HTR-8/SVneo (cell line): ENCODE results near the gene OXT.
"Not testable (repeated sequence)": the region's sequence is repeated elsewhere in the genome, so short reads cannot be mapped to it uniquely, and the experiment has no call there.

Experiments
- DNase-seq: peaks from one replicate; pipeline ENCODE4 v3.0.0; 2011; ENCODE audit warnings: low spot score, mixed read lengths; ENCODE audit not compliant: insufficient read length
- FAIRE-seq: peaks from 2 replicates; lab custom pipeline; 2011; peaks lifted over from hg19 to GRCh38; lab: Jason Lieb, UNC

The OXT gene

GRCh38 chr20:3047486-3048419 is 23.7 kb upstream of the OXT start:
- DNase-seq = no peak
- no peak for FAIRE-seq

GRCh38 chr20:3051385-3052019 is 19.9 kb upstream of the OXT start:
- no peak for DNase-seq
- FAIRE-seq = no peak

DNA sequence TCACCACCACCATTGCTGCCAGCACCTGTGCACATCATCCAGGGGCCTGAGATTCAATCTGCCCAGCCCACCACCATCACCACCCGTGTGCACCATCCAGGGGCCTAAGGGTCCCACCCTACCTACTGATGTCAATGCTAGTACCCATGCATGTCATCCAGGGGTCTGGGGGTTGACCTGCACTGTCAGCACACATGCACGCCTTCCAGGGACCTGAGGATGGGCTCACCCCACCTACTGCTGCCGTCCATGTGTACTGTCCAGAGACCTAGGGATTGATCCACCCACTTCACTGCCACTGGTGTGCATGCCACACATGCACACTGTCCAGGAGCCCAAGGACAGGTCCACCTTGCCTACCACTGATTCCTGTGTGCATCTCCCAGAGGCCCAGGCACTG is 11.9 kb upstream of the OXT start:
- no peak for FAIRE-seq
- DNase-seq = no peak

GRCh38 chr20:3064119-3064518 is 7.3 kb upstream of the OXT start:
- not testable (repeated sequence) for FAIRE-seq, DNase-seq

DNA sequence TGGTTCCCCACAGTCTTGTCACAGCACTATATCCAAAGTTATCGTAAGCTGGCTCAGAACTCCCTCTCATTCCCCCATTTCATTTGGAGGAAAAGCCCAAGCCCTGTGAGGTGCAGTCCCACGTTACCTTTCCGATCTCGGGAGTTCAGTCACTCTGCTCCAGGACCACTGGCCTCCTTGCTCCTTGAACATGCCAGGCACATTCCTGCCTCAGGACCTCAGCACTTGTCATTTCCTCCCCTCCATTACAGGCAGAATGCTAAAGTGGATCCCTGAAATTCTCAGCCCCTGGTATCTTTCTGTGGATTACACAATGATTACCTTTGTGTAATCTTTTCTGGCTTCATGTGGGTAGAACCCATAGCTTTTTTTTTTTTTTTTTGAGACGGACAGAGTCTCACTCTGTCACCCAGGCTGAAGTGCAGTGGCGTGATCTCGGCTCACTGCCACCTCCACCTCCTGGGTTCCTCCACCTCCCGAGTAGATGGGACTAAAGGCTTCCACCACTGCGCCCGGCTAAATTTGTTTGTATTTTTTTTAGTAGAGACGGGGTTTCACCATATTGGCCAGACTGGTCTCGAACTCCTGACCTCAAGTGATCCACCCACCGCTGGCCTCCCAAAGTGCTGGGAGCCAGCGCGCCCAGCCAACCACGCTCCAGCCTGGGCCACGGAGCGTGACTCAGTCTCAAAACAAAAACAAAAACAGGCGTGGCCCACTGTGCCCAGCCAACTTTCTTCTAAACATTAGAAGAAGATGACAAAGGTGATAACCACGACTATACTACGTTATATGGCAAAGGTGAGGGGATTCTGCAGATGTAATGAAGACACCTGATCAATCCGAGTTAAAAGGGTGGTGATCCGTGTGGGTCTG is 4.0 kb upstream of the OXT start:
- DNase-seq (no peak), FAIRE-seq (peak; percentile 36)

DNA sequence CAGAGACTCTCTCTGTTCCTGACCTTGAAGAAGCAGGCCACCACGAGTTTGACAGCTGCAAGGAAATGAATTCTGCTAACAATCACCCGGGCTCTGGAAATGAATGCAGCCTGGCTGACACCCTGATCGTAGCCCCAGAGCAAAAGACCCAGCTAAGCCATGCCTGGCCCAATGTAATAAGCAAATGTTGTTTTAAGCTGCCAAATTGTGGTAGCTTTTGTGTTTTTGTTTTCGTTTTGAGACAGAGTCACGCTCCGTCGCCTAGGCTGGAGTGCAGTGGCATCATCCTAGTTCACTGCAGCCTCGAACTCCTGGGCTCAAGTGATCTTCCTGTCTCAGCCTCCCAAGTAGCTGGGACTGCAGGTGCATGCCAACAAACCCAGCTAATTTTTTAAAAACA is 3.3 kb upstream of the OXT start:
- no peak for DNase-seq
- FAIRE-seq = no peak

DNA sequence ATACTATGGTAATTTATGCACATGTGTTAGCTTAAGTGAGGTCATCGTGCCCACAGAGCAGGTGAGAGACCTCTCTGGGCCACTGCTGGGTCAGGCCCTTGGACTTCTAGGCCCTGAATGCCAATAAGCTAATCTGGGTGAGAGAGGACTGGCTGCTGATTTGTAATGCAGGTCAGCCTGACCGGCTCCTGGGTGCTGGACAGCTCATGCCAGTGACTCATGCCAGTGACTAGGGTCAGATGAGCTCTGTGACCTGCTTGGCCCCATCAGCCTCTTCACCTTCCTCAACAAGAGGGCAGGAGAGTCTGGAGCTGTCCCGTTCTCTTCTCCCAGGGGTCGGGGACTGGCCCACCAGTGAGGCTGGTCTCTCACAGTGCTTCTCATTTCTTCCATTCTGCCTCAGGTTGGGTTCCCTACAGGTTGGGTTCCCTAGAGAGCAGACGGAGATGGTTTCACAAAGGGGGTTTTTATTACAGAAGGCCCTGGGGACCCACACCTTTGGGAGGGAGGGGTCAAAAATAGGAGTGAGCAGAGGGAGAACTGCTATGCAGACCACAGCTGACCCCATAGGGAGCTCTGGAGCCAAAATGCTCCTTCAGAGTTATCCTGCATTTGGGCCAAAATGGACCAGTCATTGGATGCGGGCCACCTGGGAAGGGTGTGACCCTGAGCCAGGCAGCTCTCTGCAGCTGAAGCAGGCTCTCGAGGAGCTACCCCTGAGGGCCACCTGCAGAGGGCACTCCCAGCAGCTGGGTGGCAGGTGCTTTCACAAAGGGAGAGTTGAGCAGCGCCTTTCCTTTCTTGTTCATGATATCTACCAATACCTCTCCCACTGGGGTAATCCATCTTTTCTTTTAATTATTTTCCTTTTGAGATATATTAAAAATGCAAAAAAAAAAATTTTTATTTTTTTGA is 2.2 kb upstream of the OXT start:
- FAIRE-seq (no peak), DNase-seq (no peak)

- FAIRE-seq (no peak), DNase-seq (no peak)
Measured at GRCh38 chr20:3070725-3071124, 695 bp upstream of the OXT start.

DNA sequence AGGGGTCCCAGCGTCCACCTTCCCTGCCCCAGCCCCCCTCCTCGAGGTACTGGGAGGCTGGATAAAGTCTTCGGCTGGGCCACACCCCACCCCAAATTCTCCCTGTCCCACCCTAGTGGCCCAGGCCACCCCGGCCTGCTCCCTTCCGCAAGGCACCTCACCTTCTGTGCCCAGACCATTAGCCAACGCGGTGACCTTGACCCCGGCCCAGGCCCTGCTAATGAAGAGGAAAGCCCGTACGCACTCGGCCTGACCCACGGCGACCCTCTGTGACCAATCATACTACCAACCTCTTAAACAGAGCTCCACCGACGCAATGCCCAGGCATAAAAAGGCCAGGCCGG is 182 bp upstream of the OXT start:
- no peak for FAIRE-seq

DNA sequence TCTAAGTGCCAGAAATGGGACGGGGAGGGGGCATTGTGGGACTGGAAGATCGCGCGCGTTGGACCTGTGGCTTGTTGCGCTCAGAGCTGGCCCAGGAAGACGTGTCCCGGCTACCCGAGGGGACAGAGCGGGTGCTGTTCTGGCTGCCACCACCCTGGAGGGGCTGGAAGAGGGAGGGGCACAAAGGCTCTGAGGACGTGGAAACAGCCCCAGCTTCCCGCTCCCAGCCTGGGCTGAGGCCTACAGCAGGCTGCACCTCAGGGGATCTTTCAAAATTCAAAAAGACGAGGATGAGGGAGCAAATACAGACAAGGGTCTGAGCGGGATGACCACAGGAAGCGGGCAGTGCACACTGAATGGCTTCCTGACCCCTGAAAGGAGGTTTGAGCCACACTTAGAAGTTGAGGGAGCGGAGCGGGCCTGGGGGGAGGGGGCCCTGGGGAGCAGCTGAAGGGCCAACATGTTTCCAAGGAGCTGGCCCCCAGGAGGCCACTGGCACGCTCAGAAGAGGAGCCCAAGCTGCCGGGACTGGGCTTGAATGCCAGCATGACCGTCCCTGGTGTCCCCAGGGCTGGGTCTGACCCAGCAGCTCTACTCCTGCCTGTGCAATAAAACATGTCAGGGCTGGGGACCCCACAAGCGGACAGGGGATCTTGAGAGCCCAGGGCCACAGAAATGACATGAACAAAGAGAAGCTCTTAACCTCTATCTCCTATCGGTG is 1.3 kb downstream of the OXT start:
- FAIRE-seq (no peak), DNase-seq (no peak)

More for the DNA sequence above, 182 bp upstream of the OXT start:
- no peak for DNase-seq

DNA sequence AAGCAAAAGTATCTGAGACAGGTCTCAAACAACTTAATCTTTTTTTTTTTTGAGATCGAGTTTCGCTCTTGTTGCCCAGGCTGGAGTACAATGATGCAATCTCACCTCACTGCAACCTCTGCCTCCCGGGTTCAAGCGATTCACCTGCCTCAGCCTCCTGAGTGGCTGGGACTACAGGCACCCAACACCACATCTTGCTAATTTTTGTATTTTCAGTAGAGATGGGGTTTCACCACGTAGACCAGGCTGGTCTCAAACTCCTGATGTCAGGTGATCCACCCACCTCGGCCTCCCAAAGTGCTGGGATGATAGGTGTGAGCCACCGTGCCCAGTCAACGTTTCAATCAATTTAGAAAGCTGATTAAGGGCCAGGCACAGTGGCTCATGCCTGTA is 1.8 kb downstream of the OXT start:
- DNase-seq, FAIRE-seq: not testable (repeated sequence)

GRCh38 chr20:3074812-3075211 is 3.4 kb downstream of the OXT start:
- no peak for FAIRE-seq
- DNase-seq = no peak

DNA sequence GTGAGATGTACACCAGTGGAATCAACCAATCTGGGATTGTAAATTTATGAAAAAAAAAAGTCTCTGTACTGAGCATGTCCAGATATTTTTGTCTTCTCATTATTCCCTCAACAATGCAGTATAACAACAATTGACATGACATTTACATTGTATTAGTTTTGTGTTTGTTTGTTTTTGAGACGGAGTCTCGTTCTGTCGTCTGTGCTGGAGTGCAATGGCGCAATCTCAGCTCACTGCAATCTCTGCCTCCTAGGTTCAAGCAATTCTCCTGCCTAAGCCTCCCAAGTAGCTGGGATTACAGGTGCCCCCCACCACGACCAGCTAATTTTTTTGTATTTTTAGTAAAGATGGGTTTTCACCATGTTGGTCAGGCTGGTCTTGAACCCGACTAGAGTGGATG is 3.9 kb downstream of the OXT start:
- FAIRE-seq, DNase-seq: not testable (repeated sequence)

GRCh38 chr20:3077618-3078134 is 6.3 kb downstream of the OXT start:
- FAIRE-seq (peak; percentile 48), DNase-seq (no peak)

DNA sequence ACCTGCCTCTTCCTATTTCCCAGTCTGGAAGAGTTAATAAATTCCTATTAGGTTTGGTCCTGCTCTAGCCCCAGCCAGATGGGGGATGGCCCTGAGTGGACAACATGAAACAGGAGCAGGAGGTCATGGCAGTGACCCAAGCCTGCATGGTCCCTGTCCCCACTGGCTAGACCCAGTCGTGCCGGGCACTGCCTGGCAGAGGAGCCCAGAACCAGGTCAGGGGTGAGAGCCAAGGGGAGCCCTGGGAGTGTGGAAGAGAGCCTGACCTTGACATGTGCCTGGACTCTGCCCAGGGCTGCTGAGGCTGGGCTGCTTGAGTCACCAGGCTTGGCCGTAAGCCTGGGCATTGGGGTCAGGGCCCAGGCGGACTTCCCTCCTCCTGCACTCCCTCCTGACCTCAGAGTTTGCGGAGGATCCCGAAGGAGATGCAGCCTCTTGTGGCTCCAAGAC is 9.5 kb downstream of the OXT start:
- DNase-seq (peak; percentile 79), FAIRE-seq (no peak)

DNA sequence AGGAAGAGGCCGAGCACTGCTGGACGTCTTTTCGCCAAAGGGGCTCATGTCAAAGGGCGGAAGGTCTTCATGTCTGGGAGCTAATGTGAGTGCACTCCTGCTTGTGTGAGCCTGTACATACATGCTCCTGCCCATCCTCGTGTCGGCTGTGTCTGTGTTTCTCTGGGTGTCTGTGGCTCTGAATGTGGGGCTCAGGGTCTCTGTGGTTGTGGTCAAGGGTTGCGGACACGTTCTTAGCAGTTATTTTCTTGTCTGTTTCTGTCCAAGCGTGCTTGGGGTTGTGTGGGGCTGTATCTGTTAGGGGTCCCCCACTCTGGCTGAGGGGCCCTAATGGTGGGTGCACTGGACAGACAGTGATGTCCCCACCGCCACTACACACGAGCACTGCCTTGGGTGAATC is 10.2 kb downstream of the OXT start:
- DNase-seq = no peak
- no peak for FAIRE-seq

DNA sequence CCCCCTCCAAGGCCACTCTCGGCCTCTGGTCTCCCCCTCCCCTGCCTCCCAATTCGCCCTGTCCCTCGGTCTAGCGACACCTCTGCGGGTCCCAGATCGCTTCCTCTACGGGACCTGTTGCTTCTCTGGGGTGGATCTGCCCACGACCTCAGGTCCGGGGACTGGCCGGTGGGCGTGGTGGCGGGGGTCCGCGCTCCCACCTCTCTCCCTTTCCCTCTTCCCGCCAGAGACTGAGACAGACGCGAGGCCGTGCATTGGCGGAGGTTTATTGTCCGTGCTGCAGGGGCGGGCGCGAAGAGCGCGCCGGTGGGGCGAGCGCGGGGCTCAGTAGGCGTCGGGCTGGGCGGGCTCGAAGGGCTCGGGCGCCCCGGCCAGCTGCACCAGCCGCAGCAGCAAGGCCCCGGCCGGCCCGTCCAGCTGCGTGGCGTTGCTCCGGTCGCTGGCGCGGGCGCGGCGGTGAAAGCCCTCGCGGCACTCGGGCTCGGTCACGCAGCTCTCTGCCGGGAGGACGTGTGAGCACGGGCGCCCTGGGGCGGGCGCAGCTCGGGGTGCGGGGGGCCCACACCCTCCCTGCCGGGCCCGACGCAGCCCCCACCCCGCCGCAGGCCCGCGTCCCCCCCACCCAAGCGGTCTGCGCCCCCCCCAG is 11.0 kb downstream of the OXT start:
- DNase-seq (no peak), FAIRE-seq (no peak)
